Left kidney (tissue), 8 donors: Measurements from ENCODE around the gene USP17L13. TPM values are rescaled to one million over a fixed set of nuclear protein-coding genes. Genes with fewer than 3 reads are reported as not detected.
"Not testable (repeated sequence)": the region's sequence is repeated elsewhere in the genome, so short reads cannot be mapped to it uniquely, and the experiment has no call there.

ENCODE experiments used
- DNase-seq: peaks from one replicate; pipeline ENCODE4 v3.0.0-alpha.2; 2013
- long read RNA-seq, 8 donors: transcript quantifications; one replicate each; lab custom pipeline, GENCODE V29; 2026
- polyA plus RNA-seq: library from polyadenylated mRNA; unstranded; fragments of 120-200 nt; gene quantifications from one replicate; pipeline ENCODE4 v1.2.1, GENCODE V29; 2013; ENCODE audit not compliant: insufficient read length

Gene USP17L13, protein sequence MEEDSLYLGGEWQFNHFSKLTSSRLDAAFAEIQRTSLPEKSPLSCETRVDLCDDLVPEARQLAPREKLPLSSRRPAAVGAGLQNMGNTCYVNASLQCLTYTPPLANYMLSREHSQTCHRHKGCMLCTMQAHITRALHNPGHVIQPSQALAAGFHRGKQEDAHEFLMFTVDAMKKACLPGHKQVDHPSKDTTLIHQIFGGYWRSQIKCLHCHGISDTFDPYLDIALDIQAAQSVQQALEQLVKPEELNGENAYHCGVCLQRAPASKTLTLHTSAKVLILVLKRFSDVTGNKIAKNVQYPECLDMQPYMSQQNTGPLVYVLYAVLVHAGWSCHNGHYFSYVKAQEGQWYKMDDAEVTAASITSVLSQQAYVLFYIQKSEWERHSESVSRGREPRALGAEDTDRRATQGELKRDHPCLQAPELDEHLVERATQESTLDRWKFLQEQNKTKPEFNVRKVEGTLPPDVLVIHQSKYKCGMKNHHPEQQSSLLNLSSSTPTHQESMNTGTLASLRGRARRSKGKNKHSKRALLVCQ
- not detected for polyA plus RNA-seq
- long read RNA-seq, donor 1 = 0 reads
- long read RNA-seq, donor 2 = 0 reads
- long read RNA-seq, donor 3 = 0 reads
- long read RNA-seq, donor 4 = 0 reads
- long read RNA-seq, donor 5 = 0 reads
- long read RNA-seq, donor 6 = 0 reads
- long read RNA-seq, donor 7 = 0 reads
- long read RNA-seq, donor 8 = 0 reads

DNA sequence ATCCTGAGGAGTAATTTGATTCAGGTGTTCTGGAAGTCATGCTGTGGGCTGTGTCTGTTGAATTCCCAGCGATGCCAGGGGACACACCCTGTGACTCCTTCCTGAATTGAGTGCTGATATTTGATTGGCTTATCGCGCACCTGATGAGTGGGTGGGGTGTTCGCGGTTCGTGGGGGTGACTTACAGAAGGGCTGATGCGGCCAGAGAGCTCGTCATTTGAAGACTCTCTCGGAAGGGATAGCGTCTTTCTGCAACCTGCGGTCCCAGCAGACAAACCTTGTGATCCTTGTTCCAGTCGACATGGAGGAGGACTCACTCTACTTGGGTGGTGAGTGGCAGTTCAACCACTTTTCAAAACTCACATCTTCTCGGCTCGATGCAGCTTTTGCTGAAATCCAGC, at the start of gene USP17L13:
Gene USP17L13, plus strand, starts transcription at position 301 of the 400 bp plus-strand sequence. Its CDS starts 0 bp downstream, at position 301.
- DNase-seq = not testable (repeated sequence)

DNA sequence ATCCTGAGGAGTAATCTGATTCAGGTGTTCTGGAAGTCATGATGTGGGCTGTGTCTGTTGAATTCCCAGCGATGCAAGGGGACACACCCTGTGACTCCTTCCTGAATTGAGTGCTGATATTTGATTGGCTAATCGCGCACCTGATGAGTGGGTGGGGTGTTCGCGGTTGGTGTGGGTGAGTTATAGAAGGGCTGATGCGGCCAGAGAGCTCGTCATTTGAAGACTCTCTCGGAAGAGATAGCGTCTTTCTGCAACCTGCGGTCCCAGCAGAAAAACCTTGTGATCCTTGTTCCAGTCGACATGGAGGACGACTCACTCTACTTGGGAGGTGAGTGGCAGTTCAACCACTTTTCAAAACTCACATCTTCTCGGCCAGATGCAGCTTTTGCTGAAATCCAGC, 14.3 kb upstream of the USP17L13 start, which contains the start of gene USP17L10:
Gene USP17L10, plus strand, starts transcription at position 301 of the 400 bp plus-strand sequence. Its CDS starts 0 bp downstream, at position 301.
- not testable (repeated sequence) for DNase-seq

DNA sequence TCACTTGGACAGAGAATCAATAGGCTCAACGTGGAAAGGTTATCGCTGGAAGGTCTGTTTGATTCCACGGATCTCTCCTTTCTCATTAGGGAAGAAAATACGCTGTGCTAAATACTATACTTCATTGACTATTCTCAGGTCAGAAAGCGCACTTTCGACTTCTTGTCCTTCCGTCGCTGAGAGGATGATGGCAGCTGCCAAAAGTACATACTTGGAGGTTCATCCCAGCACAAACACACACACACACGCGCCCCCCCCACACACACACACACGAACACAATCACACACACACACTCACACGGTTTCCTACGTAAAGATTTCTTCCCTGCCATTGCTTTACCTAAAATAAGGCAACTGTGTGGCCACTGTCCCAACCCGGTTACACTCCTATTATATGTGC, 10.0 kb upstream of the USP17L13 start:
- not testable (repeated sequence) for DNase-seq

DNA sequence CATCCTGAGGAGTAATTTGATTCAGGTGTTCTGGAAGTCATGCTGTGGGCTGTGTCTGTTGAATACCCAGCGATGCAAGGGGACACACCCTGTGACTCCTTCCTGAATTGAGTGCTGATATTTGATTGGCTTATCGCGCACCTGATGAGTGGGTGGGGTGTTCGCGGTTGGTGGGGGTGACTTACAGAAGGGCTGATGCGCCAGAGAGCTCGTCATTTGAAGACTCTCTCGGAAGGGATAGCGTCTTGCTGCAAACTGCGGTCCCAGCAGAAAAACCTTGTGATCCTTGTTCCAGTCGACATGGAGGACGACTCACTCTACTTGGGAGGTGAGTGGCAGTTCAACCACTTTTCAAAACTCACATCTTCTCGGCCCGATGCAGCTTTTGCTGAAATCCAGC, 9.6 kb upstream of the USP17L13 start, which contains the start of gene USP17L11:
Gene USP17L11, plus strand, starts transcription at position 301 of the 400 bp plus-strand sequence. Its CDS starts 0 bp downstream, at position 301.
- not testable (repeated sequence) for DNase-seq

DNA sequence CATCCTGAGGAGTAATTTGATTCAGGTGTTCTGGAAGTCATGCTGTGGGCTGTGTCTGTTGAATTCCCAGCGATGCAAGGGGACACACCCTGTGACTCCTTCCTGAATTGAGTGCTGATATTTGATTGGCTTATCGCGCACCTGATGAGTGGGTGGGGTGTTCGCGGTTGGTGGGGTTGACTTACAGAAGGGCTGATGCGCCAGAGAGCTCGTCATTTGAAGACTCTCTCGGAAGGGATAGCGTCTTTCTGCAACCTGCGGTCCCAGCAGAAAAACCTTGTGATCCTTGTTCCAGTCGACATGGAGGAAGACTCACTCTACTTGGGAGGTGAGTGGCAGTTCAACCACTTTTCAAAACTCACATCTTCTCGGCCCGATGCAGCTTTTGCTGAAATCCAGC, 4.8 kb upstream of the USP17L13 start, which contains the start of gene USP17L12:
Gene USP17L12, plus strand, starts transcription at position 301 of the 400 bp plus-strand sequence. Its CDS starts 0 bp downstream, at position 301.
- DNase-seq = not testable (repeated sequence)

DNA sequence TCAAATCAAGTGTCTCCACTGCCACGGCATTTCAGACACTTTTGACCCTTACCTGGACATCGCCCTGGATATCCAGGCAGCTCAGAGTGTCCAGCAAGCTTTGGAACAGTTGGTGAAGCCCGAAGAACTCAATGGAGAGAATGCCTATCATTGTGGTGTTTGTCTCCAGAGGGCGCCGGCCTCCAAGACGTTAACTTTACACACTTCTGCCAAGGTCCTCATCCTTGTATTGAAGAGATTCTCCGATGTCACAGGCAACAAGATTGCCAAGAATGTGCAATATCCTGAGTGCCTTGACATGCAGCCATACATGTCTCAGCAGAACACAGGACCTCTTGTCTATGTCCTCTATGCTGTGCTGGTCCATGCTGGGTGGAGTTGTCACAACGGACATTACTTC, 5.6 kb downstream of the USP17L13 start:
- not testable (repeated sequence) for DNase-seq

DNA sequence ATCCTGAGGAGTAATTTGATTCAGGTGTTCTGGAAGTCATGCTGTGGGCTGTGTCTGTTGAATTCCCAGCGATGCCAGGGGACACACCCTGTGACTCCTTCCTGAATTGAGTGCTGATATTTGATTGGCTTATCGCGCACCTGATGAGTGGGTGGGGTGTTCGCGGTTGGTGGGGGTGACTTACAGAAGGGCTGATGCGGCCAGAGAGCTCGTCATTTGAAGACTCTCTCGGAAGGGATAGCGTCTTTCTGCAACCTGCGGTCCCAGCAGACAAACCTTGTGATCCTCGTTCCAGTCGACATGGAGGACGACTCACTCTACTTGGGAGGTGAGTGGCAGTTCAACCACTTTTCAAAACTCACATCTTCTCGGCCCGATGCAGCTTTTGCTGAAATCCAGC, 9.4 kb downstream of the USP17L13 start, which contains the start of gene USP17L15:
Gene USP17L15, plus strand, starts transcription at position 301 of the 400 bp plus-strand sequence. Its CDS starts 0 bp downstream, at position 301.
- not testable (repeated sequence) for DNase-seq

DNA sequence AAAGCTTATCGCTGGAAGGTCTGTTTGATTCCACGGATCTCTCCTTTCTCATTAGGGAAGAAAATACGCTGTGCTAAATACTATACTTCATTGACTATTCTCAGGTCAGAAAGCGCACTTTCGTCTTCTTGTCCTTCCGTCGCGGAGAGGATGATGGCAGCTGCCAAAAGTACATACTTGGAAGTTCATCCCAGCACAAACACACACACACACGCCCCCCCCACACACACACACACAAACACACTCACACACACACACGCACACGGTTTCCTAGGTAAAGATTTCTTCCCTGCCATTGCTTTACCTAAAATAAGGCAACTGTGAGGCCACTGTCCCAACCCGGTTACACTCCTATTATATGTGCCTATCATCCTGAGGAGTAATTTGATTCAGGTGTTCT, 13.8 kb downstream of the USP17L13 start:
- not testable (repeated sequence) for DNase-seq

DNA sequence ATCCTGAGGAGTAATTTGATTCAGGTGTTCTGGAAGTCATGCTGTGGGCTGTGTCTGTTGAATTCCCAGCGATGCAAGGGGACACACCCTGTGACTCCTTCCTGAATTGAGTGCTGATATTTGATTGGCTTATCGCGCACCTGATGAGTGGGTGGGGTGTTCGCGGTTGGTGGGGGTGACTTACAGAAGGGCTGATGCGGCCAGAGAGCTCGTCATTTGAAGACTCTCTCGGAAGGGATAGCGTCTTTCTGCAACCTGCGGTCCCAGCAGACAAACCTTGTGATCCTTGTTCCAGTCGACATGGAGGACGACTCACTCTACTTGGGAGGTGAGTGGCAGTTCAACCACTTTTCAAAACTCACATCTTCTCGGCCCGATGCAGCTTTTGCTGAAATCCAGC, 18.9 kb downstream of the USP17L13 start, which contains the start of gene USP17L17:
Gene USP17L17, plus strand, starts transcription at position 301 of the 400 bp plus-strand sequence. Its CDS starts 0 bp downstream, at position 301.
- not testable (repeated sequence) for DNase-seq

DNA sequence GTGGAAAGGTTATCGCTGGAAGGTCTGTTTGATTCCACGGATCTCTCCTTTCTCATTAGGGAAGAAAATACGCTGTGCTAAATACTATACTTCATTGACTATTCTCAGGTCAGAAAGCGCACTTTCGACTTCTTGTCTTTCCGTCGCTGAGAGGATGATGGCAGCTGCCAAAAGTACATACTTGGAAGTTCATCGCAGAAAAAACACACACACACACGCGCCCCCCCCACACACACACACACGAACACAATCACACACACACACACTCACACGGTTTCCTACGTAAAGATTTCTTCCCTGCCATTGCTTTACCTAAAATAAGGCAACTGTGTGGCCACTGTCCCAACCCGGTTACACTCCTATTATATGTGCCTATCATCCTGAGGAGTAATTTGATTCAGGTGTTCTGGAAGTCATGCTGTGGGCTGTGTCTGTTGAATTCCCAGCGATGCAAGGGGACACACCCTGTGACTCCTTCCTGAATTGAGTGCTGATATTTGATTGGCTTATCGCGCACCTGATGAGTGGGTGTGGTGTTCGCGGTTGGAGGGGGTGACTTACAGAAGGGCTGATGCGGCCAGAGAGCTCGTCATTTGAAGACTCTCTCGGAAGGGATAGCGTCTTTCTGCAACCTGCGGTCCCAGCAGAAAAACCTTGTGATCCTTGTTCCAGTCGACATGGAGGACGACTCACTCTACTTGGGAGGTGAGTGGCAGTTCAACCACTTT, 23.4 kb downstream of the USP17L13 start, which contains the start of gene USP17L18:
Gene USP17L18, plus strand, starts transcription at position 678 of the 728 bp plus-strand sequence. Its CDS starts 0 bp downstream, at position 678.
- DNase-seq = not testable (repeated sequence)

DNA sequence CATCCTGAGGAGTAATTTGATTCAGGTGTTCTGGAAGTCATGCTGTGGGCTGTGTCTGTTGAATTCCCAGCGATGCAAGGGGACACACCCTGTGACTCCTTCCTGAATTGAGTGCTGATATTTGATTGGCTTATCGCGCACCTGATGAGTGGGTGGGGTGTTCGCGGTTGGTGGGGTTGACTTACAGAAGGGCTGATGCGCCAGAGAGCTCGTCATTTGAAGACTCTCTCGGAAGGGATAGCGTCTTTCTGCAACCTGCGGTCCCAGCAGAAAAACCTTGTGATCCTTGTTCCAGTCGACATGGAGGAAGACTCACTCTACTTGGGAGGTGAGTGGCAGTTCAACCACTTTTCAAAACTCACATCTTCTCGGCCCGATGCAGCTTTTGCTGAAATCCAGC, 28.4 kb downstream of the USP17L13 start, which contains the start of gene USP17L19:
Gene USP17L19, plus strand, starts transcription at position 301 of the 400 bp plus-strand sequence. Its CDS starts 0 bp downstream, at position 301.
- not testable (repeated sequence) for DNase-seq

DNA sequence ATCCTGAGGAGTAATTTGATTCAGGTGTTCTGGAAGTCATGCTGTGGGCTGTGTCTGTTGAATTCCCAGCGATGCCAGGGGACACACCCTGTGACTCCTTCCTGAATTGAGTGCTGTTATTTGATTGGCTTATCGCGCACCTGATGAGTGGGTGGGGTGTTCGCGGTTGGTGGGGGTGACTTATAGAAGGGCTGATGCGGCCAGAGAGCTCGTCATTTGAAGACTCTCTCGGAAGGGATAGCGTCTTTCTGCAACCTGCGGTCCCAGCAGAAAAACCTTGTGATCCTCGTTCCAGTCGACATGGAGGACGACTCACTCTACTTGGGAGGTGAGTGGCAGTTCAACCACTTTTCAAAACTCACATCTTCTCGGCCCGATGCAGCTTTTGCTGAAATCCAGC, 33.1 kb downstream of the USP17L13 start, which contains the start of gene USP17L20:
Gene USP17L20, plus strand, starts transcription at position 301 of the 400 bp plus-strand sequence. Its CDS starts 0 bp downstream, at position 301.
- DNase-seq = not testable (repeated sequence)

DNA sequence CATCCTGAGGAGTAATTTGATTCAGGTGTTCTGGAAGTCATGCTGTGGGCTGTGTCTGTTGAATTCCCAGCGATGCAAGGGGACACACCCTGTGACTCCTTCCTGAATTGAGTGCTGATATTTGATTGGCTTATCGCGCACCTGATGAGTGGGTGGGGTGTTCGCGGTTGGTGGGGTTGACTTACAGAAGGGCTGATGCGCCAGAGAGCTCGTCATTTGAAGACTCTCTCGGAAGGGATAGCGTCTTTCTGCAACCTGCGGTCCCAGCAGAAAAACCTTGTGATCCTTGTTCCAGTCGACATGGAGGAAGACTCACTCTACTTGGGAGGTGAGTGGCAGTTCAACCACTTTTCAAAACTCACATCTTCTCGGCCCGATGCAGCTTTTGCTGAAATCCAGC, 37.9 kb downstream of the USP17L13 start, which contains the start of gene USP17L21:
Gene USP17L21, plus strand, starts transcription at position 301 of the 400 bp plus-strand sequence. Its CDS starts 0 bp downstream, at position 301.
- not testable (repeated sequence) for DNase-seq

DNA sequence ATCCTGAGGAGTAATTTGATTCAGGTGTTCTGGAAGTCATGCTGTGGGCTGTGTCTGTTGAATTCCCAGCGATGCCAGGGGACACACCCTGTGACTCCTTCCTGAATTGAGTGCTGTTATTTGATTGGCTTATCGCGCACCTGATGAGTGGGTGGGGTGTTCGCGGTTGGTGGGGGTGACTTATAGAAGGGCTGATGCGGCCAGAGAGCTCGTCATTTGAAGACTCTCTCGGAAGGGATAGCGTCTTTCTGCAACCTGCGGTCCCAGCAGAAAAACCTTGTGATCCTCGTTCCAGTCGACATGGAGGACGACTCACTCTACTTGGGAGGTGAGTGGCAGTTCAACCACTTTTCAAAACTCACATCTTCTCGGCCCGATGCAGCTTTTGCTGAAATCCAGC, 42.6 kb downstream of the USP17L13 start, which contains the start of gene USP17L22:
Gene USP17L22, plus strand, starts transcription at position 301 of the 400 bp plus-strand sequence. Its CDS starts 0 bp downstream, at position 301.
- DNase-seq = not testable (repeated sequence)

DNA sequence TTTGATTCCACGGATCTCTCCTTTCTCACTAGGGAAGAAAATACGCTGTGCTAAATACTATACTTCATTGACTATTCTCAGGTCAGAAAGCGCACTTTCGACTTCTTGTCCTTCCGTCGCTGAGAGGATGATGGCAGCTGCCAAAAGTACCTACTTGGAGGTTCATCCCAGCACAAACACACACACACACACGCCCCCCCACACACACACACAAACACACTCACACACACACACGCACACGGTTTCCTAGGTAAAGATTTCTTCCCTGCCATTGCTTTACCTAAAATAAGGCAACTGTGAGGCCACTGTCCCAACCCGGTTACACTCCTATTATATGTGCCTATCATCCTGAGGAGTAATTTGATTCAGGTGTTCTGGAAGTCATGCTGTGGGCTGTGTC, 47.0 kb downstream of the USP17L13 start:
- not testable (repeated sequence) for DNase-seq

Other genes starting within 250 kb of the USP17L13 start
- gene FAM90A26, start 54.5 kb upstream of the USP17L13 start, polyA plus RNA-seq = 0.22 TPM
- gene USP17L10, start 14.2 kb upstream of the USP17L13 start, polyA plus RNA-seq = not detected
- gene USP17L11, start 9.5 kb upstream of the USP17L13 start, polyA plus RNA-seq = not detected
- gene USP17L12, start 4.7 kb upstream of the USP17L13 start, polyA plus RNA-seq = not detected
- not detected for gene USP17L15, start 9.5 kb downstream of the USP17L13 start, polyA plus RNA-seq
- gene USP17L17, start 19.0 kb downstream of the USP17L13 start, polyA plus RNA-seq = not detected
- not detected for gene USP17L18, start 23.7 kb downstream of the USP17L13 start, polyA plus RNA-seq
- gene USP17L19, start 28.5 kb downstream of the USP17L13 start, polyA plus RNA-seq = not detected
- not detected for gene USP17L20, start 33.2 kb downstream of the USP17L13 start, polyA plus RNA-seq
- not detected for gene USP17L21, start 38.0 kb downstream of the USP17L13 start, polyA plus RNA-seq
- gene USP17L22, start 42.7 kb downstream of the USP17L13 start, polyA plus RNA-seq = not detected
- gene USP17L24, start 100.3 kb downstream of the USP17L13 start, polyA plus RNA-seq = not detected
- not detected for gene USP17L25, start 105.0 kb downstream of the USP17L13 start, polyA plus RNA-seq
- gene USP17L26, start 109.8 kb downstream of the USP17L13 start, polyA plus RNA-seq = not detected
- gene USP17L5, start 114.5 kb downstream of the USP17L13 start, polyA plus RNA-seq = not detected
- gene USP17L27, start 119.3 kb downstream of the USP17L13 start, polyA plus RNA-seq = not detected
- not detected for gene USP17L28, start 124.0 kb downstream of the USP17L13 start, polyA plus RNA-seq
- not detected for gene USP17L29, start 128.7 kb downstream of the USP17L13 start, polyA plus RNA-seq
- gene USP17L30, start 138.2 kb downstream of the USP17L13 start, polyA plus RNA-seq = not detected
- gene DEFB131A, start 219.5 kb downstream of the USP17L13 start, polyA plus RNA-seq = not detected